IPS DF 6.9 (cell line): ENCODE results near the gene MCRIP2.
A peak's percentile ranks its signal among the peaks of the same experiment; 100 is the strongest.

ENCODE experiments used
- DNase-seq: peaks from one replicate; pipeline ENCODE4 v3.0.0-alpha.2; 2013; ENCODE audit warnings: low read depth, low spot score
- H3K27ac ChIP-seq: one replicate; pipeline ENCODE4 v1.5.1; 2013; ENCODE audit warnings: low read length, control low read depth
- H3K27me3 ChIP-seq: 2 replicates; pipeline ENCODE4 v1.6.1; 2013; ENCODE audit warnings: mild to moderate bottlenecking, low read length; ENCODE audit not compliant: control insufficient read depth, insufficient read depth
- H3K36me3 ChIP-seq: 2 replicates; pipeline ENCODE4 v1.6.1; 2013; ENCODE audit warnings: low read length; ENCODE audit not compliant: control insufficient read depth, insufficient read depth
- H3K4me1 ChIP-seq: 2 replicates; pipeline ENCODE4 v1.6.1; 2013; ENCODE audit warnings: low read length; ENCODE audit not compliant: control insufficient read depth, insufficient read depth
- H3K4me3 ChIP-seq: 2 replicates; pipeline ENCODE4 v1.5.1; 2013; ENCODE audit warnings: mild to moderate bottlenecking, low read length
- H3K9me3 ChIP-seq: 2 replicates; pipeline ENCODE4 v1.6.1; 2013; ENCODE audit warnings: low read length, inconsistent platforms; ENCODE audit not compliant: control insufficient read depth, insufficient read depth
- WGBS: extraction: QIAGEN DNeasy Blood & Tissue Kit; methylation state at CpG from one replicate; pipeline ENCODE4 v1.1.7; 2013; ENCODE audit warnings: mixed read lengths, missing lambda C conversion rate; ENCODE audit not compliant: insufficient read length, insufficient coverage; 5-methylcytosine and 5-hydroxymethylcytosine counted together

Gene MCRIP2

DNA sequence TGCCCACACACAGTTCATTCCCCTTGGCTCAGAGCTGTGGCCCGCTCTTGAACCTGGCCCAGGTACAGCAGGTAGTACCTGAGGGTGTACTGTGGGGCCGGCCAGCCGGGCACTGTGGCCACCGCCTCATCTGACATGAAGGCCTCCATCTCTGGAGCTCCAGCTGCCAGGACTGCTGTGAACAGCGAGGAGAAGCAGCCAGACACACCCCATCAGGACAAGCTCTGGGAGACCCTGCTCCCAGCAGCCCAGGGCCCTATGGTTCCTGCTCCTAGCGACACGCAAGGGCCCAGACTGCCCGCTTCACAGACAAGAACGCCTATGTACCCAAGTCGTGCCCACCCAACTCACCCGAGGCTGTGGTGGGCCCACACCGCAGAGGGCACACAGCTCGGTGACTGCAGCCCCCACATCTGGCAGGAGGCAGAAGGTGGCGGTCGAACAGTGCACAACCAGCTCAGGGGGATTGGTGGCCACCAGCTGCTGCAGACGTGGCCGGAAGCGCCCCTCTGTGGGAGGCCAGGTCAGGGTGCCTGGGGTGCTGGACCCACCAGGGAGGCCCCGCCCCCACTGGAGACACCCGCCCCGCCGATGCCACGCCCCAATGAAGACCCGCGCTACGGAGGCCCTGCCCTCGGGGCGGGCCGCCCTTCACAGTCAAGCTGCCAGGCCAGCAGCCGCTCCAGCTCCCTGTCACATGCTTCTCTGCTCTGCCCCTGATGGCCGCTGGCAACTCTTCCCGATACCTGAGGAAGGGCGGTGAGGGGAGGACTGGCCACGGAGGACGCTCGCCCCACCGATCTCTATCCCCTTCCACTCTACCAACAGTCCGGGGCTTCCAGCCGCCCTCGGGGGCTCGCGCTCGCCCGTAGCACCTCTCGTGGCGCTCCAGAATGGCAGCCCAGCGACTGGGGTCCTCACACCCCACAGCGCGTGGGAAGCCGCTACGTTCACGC is 37.5 kb downstream of the MCRIP2 start:
- no peak overlapping the region for H3K27ac ChIP-seq
- H3K36me3 ChIP-seq: peaks cover 15% of the 10 kb centered on the region
- H3K4me1 ChIP-seq: peaks cover 9% of the 10 kb centered on the region
- H3K9me3 ChIP-seq: no peaks in the 10 kb centered on the region
- peak overlapping the region; percentile 48 for H3K4me3 ChIP-seq
- no CpG with 5 or more reads among the region's 52 CpGs for WGBS
- no peak for DNase-seq
- H3K27me3 ChIP-seq: no peaks in the 10 kb centered on the region

DNA sequence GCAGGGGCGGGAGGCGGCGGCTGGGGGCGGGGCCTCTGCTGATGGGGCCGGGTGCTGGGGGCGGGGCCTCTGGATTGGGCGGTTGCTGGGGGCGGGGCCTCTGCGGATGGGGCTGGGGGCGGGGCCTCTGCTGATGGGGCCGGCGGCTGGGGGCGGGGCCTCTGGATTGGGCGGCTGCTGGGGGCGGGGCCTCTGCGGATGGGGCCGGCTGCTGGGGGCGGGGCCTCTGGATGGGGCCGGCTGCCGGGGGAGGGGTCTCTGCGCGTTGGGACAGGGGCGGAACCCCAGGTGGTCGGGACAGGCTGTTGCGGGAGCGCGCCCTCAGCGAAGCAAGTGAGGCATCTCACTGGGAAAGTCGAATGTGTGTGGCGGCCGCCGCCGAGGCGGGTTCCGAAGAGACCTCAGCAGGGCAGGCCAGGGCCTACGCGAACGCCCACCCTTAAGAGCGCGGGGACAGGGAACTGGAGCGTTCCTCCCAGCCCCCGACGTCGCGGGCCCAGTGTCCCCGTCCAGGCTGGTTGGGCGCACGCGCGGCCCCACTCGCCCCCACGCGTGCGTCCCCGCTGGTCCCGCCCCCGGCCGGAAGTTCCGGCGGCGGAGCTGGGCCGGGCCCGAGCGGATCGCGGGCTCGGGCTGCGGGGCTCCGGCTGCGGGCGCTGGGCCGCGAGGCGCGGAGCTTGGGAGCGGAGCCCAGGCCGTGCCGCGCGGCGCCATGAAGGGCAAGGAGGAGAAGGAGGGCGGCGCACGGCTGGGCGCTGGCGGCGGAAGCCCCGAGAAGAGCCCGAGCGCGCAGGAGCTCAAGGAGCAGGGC is 38.4 kb downstream of the MCRIP2 start, which contains the start of gene STUB1:
Gene STUB1 (plus strand): TSS at position 597 of the 811 bp plus-strand sequence. CDS start 116 bp downstream, at position 713.
- Histone ChIP-seq H3K27me3 (no peaks in the 10 kb centered on the region), H3K27ac (no peak within 1 kb of the TSS), H3K9me3 (no peaks in the 10 kb centered on the region), H3K4me1 (peaks cover 9% of the 10 kb centered on the region), H3K36me3 (peaks cover 15% of the 10 kb centered on the region), H3K4me3 (peak within 1 kb of the TSS; percentile 65)
- no CpG with 5 or more reads among the region's 91 CpGs for WGBS
- DNase-seq: no peak

DNA sequence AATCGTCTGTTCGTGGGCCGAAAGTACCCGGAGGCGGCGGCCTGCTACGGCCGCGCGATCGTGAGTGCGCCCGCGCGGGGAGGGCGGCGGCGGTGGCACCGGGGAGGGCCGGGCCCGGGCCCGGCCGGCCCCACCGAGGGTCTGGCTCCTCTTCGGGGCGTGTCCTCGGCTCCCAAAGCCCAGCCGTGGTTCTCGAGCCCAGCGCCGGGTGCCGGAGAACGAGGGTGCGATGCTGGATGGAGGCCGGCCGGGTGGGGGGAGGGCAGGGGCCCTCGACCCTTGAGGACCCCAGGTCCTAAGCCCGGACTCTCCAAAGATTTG is 39.0 kb downstream of the MCRIP2 start:
- peaks cover 9% of the 10 kb centered on the region for H3K4me1 ChIP-seq
- no peak overlapping the region for H3K27ac ChIP-seq
- no CpG with 5 or more reads among the region's 38 CpGs for WGBS

DNA sequence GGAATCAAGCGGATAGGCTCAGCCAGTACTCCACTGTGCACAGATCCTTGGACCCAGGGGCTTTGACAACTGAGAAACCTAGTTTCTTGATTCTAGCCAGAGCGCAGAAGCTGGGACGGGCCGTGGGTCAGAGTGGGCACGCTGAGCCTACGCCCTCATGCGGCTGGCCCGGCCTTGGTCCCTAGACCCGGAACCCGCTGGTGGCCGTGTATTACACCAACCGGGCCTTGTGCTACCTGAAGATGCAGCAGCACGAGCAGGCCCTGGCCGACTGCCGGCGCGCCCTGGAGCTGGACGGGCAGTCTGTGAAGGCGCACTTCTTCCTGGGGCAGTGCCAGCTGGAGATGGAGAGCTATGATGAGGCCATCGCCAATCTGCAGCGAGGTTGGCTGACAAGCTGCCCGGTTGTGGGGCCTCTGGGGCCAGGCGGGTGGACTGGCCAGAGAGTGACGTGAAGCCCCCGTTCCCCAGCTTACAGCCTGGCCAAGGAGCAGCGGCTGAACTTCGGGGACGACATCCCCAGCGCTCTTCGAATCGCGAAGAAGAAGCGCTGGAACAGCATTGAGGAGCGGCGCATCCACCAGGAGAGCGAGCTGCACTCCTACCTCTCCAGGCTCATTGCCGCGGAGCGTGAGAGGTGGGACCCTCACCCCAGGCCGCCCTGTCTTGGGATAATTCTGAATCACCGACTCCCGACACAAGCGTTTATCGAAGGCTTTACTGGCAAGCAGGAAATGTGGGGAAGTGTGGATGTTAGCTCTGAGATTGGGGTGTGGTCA is 39.5 kb downstream of the MCRIP2 start:
- Histone ChIP-seq H3K4me1 (peaks cover 9% of the 10 kb centered on the region), H3K36me3 (peaks cover 19% of the 10 kb centered on the region), H3K27me3 (no peaks in the 10 kb centered on the region), H3K4me3 (peak overlapping the region; percentile 65; the same call in 1 of the 2 replicates), H3K27ac (no peak overlapping the region), H3K9me3 (no peaks in the 10 kb centered on the region)
- no CpG with 5 or more reads among the region's 44 CpGs for WGBS
- DNase-seq: no peak

More for the DNA sequence above, 39.0 kb downstream of the MCRIP2 start:
- Histone ChIP-seq H3K4me3 (peak overlapping the region; percentile 65), H3K36me3 (peaks cover 19% of the 10 kb centered on the region), H3K9me3 (no peaks in the 10 kb centered on the region), H3K27me3 (no peaks in the 10 kb centered on the region)
- no peak for DNase-seq

DNA sequence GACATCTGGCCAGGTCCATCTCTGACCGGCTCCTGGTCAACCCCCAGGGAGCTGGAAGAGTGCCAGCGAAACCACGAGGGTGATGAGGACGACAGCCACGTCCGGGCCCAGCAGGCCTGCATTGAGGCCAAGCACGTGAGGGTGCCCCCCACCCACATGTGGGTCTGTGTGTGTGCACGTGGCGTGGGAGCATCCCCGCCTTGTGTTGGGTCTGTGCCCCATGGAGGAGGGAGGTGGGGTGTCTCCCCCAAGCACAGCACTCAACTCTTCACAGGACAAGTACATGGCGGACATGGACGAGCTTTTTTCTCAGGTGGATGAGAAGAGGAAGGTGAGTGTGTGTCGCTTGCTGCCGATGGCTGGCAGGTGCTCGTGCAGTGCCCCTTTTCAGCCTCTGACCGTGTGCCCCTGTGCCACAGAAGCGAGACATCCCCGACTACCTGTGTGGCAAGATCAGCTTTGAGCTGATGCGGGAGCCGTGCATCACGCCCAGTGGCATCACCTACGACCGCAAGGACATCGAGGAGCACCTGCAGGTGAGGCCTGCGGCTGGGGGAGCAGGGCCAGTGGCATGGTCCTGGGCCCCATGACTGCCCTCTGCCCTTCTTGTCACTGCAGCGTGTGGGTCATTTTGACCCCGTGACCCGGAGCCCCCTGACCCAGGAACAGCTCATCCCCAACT is 40.3 kb downstream of the MCRIP2 start:
- WGBS: no CpG with 5 or more reads among the region's 28 CpGs
- no peak overlapping the region for H3K27ac ChIP-seq
- H3K9me3 ChIP-seq: no peaks in the 10 kb centered on the region
- no peaks in the 10 kb centered on the region for H3K27me3 ChIP-seq
- DNase-seq: no peak
- no peak overlapping the region for H3K4me3 ChIP-seq
- H3K36me3 ChIP-seq: peaks cover 23% of the 10 kb centered on the region
- peaks cover 9% of the 10 kb centered on the region for H3K4me1 ChIP-seq

DNA sequence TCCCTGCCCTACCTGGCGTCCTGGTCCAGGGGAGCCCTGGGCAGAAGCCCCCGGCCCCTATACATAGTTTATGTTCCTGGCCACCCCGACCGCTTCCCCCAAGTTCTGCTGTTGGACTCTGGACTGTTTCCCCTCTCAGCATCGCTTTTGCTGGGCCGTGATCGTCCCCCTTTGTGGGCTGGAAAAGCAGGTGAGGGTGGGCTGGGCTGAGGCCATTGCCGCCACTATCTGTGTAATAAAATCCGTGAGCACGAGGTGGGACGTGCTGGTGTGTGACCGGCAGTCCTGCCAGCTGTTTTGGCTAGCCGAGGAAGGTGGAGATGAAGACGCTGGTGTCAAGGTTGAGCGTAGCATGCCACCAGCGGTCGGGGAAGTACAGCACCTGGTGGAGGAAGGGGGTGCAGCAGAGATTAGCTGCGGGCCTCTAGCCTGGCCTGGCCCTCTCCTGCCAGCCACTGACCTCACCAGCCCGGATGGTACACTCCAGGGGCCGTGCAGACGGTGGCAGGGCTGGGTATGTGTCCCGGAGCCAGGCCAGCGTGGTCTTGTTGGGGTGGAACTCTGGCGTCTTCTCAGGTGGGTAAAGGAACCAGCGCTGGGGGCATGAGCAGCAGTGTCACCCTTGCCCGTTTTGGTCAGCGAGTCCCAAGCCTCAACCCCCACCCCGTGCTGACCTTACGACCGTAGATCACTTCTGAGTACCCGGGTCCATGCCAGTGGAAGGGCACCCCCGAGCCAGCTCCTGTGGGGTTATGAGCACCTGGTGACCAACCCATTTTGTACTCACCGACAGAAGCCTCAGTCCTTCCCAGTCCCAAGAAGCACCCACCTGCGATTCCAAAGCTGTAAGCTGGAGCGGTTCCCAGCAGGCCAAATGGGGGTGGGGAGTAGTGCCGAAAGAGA is 41.1 kb downstream of the MCRIP2 start:
- H3K9me3 ChIP-seq: no peaks in the 10 kb centered on the region
- H3K36me3 ChIP-seq: peaks cover 28% of the 10 kb centered on the region
- no peak overlapping the region for H3K4me3 ChIP-seq
- H3K4me1 ChIP-seq: peaks cover 5% of the 10 kb centered on the region
- H3K27me3 ChIP-seq: no peaks in the 10 kb centered on the region
- no CpG with 5 or more reads among the region's 36 CpGs for WGBS
- no peak overlapping the region for H3K27ac ChIP-seq
- DNase-seq: no peak

DNA sequence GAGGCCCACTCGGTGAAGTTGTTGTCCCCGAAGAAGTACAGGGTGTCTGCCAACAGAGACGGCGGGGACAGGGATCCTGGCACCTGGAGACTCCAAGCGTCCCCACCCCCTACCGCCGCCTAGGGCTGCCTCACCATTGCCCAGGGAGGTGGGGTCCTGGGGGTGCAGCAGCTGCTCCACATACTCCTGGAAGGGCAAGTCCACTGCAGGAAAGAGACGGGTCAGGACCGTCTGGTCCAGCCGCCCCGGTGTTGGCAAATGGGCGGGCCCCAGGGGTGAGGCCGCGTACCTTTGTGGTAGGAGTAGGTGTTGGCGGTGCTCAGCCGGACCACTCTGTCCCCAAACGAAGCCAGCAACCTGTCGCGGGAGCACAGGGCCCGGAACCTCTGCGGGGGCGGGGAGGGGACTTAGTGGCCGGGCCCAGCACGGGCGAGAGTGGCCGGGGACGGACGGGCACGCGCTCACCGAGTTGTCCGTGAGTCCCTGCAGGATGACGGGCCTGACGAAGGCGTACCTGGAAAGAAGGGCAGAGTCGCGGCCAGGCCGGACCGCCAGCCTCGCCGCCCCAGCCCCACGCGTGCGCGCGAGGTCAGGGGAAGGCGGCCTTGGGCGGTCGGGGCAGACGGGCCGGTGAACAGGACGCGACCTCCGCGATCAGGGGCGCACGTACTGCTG is 41.9 kb downstream of the MCRIP2 start:
- peak overlapping the region; percentile 94 for H3K4me3 ChIP-seq
- no peaks in the 10 kb centered on the region for H3K27me3 ChIP-seq
- peaks cover 28% of the 10 kb centered on the region for H3K36me3 ChIP-seq
- no peak for DNase-seq
- no CpG with 5 or more reads among the region's 57 CpGs for WGBS
- no peak overlapping the region for H3K27ac ChIP-seq
- peaks cover 5% of the 10 kb centered on the region for H3K4me1 ChIP-seq
- no peaks in the 10 kb centered on the region for H3K9me3 ChIP-seq

DNA sequence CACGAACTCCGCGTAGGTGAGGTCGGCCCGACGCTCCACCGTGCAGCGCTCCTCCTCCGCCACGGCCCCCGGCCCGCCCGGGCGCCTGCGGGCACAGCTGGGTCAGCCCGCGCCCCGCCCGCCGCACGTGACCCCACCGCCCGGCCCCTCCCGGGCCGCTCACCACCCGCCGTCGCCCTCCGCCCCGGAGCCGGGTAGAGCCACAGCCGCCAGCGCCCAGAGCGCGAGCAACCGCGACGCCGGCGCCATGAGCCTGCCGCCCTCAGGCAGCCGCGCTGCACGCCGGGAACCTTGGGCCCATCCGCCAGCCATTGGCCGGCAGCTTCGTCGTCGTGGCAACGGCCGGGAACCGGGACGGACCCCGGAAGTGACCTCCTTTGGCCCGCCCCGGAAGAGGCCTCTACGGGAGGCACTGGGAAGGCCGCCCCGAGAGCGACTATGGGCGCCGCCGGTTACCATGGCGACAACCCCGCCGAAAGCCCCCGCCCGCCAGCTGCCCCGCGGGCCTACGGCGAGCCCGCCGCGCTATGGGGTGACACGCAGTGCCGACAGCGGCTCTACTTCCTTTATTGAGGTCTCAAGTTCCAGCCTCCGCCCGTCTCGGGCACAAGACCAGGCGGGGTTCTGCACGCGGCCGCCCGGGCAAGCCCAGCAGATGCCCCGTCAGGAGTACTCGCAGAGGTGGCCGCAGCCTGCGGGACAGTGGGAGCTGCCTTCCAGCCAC is 42.6 kb downstream of the MCRIP2 start, which contains the start of gene JMJD8:
Gene JMJD8 (minus strand): TSS at position 264 of the 724 bp plus-strand sequence. CDS start 15 bp downstream, at position 249.
- DNase-seq: no peak
- Histone ChIP-seq H3K27ac (no peak within 1 kb of the TSS), H3K36me3 (peaks cover 31% of the 10 kb centered on the region), H3K9me3 (no peaks in the 10 kb centered on the region), H3K27me3 (no peaks in the 10 kb centered on the region), H3K4me3 (peak within 1 kb of the TSS; percentile 94), H3K4me1 (peaks cover 3% of the 10 kb centered on the region; the same call in 1 of the 2 replicates)
- WGBS: no CpG with 5 or more reads among the region's 91 CpGs
